HepG2 (cell line): ENCODE data around the gene PIGN. TPM values are rescaled to one million over a fixed set of nuclear protein-coding genes. Genes with fewer than 3 reads are reported as not detected.

Source experiments
- ATAC-seq: fragments of 200-7000 bp; cut with Tn5 transposase; 3 replicates; pipeline ENCODE4 v1.9.1; 2020; ENCODE audit warnings: mild to moderate bottlenecking, moderate library complexity
- BruUV-seq: library from RNA; stranded (reverse); fragments of 400-500 nt; replicated peaks from 2 replicates; lab custom pipeline; 2021; lab: Mats Ljungman, UMichigan
- CTCF ChIA-PET: fragments of 300-600 bp; formaldehyde crosslinking; extraction: SDS; loops from one replicate; lab custom pipeline; 2021; ENCODE audit warnings: low total read pairs, inconsistent platforms, low intra/inter-chr PET ratio; lab: Yijun Ruan, JAX
- POLR2A ChIA-PET: fragments of 350-600 bp; sonication (Branson Sonifier 250); formaldehyde crosslinking; loops from one replicate; lab custom pipeline; 2020; ENCODE audit warnings: antibody characterized with exemption, inconsistent platforms; lab: Yijun Ruan, JAX
- DNase-seq: peaks from one replicate; pipeline ENCODE4 v3.0.0-alpha.2; 2015; ENCODE audit warnings: low spot score
- FAIRE-seq: peaks from 3 replicates; lab custom pipeline; 2011; peaks lifted over from hg19 to GRCh38; lab: Jason Lieb, UNC
- H2AFZ ChIP-seq: one replicate; pipeline ENCODE4 v1.6.1; 2011; ENCODE audit warnings: low read length, inconsistent platforms
- H3K27ac ChIP-seq: fragments of 300-600 bp; 3 replicates; pipeline ENCODE4 v1.8.0; 2011; ENCODE audit warnings: mixed run types, mild to moderate bottlenecking, mixed read lengths, low read length, inconsistent platforms; ENCODE audit not compliant: insufficient read depth; ENCODE audit errors: extremely low read length
- H3K27me3 ChIP-seq, 2 experiments: fragments of 200-600 bp in 1 of 2; 2 replicates in 1 of 2; 3 replicates in 1 of 2; pipeline versions ENCODE4 v1.6.0 to v1.8.0; 2011; ENCODE audit warnings: low read length in 2 of 2, mild to moderate bottlenecking in 2 of 2, moderate library complexity in 2 of 2, inconsistent platforms in 1 of 2; ENCODE audit not compliant: insufficient read depth in 2 of 2, control insufficient read depth in 1 of 2
- H3K36me3 ChIP-seq, 2 experiments: fragments of 200-600 bp in 1 of 2; replicated peaks in 1 of 2; 2 replicates in 1 of 2; 3 replicates in 1 of 2; pipeline versions ENCODE4 v1.5.1 to v1.8.0; 2011; ENCODE audit warnings: low read length in 2 of 2, inconsistent platforms in 1 of 2; ENCODE audit not compliant: insufficient read depth in 2 of 2, control insufficient read depth in 1 of 2
- H3K4me1 ChIP-seq: 2 replicates; pipeline ENCODE4 v1.5.1; 2012; ENCODE audit warnings: low read length, inconsistent platforms; ENCODE audit not compliant: insufficient read depth
- H3K4me2 ChIP-seq: 2 replicates; pipeline ENCODE4 v1.6.0; 2011; ENCODE audit warnings: low read depth, low read length, inconsistent platforms
- H3K4me3 ChIP-seq, 3 experiments: fragments of 200-600 bp in 1 of 3; sonication (generic), shearing (Covaris generic) in 1 of 3; replicated peaks in 1 of 3; 2 replicates each; pipeline ENCODE4 v1.5.1; 2011 to 2016; ENCODE audit warnings: low read length in 3 of 3, inconsistent platforms in 2 of 3, low read depth in 2 of 3, mild to moderate bottlenecking in 2 of 3, control low read depth in 1 of 3, mixed read lengths in 1 of 3; ENCODE audit not compliant: insufficient read depth in 1 of 3
- H3K79me2 ChIP-seq: one replicate; pipeline ENCODE4 v1.6.1; 2011; ENCODE audit warnings: low read length, inconsistent platforms; ENCODE audit not compliant: insufficient read depth
- H3K9ac ChIP-seq: 2 replicates; pipeline ENCODE4 v1.6.0; 2011; ENCODE audit warnings: mild to moderate bottlenecking, low read depth, low read length, inconsistent platforms; ENCODE audit not compliant: insufficient read depth
- H3K9me3 ChIP-seq: 2 replicates; pipeline ENCODE4 v1.5.1; 2012; ENCODE audit warnings: mild to moderate bottlenecking, low read length
- H4K20me1 ChIP-seq: 2 replicates; pipeline ENCODE4 v1.6.0; 2011; ENCODE audit warnings: inconsistent platforms, mild to moderate bottlenecking, low read length, moderate library complexity; ENCODE audit not compliant: insufficient read depth
- CCAR2 ChIP-seq: fragments of 200-400 bp; formaldehyde crosslinking; optimal IDR thresholded peaks from 2 replicates; pipeline ENCODE3; 2018; ENCODE audit warnings: low read depth, mild to moderate bottlenecking, low read length, moderate library complexity
- CTCF ChIP-seq: sonication (generic); formaldehyde crosslinking; IDR thresholded peaks from 2 replicates; pipeline ENCODE4 v1.5.0; 2020; ENCODE audit warnings: mild to moderate bottlenecking, missing genetic modification reagents, moderate library complexity
- PATZ1 ChIP-seq: sonication (generic); formaldehyde crosslinking; IDR thresholded peaks from 2 replicates; pipeline ENCODE4 v1.4.0; 2020; ENCODE audit warnings: missing genetic modification reagents
- PPARG ChIP-seq: conservative IDR thresholded peaks from 2 replicates; pipeline ENCODE4 v1.6.1; 2016; ENCODE audit warnings: missing biosample characterization, missing genetic modification reagents
- ZNF652 ChIP-seq: IDR thresholded peaks from 2 replicates; pipeline ENCODE4 v1.6.1; 2016; ENCODE audit warnings: low read depth, borderline replicate concordance
- ZNF660 ChIP-seq: sonication (generic); formaldehyde crosslinking; IDR thresholded peaks from 2 replicates; pipeline ENCODE4 v1.5.1; 2020; ENCODE audit warnings: mild to moderate bottlenecking, low read depth, missing genetic modification reagents, borderline replicate concordance
- ZNF7 ChIP-seq: IDR thresholded peaks from 2 replicates; pipeline ENCODE4 v1.6.1; 2016; ENCODE audit warnings: missing biosample characterization, missing genetic modification reagents
- WGBS: methylation state at CpG from one replicate; pipeline ENCODE4 v1.1.6; 2017; ENCODE audit warnings: low lambda C conversion rate; 5-methylcytosine and 5-hydroxymethylcytosine counted together
- in situ Hi-C: cut with HindIII; loops from 2 replicates; pipeline ENCODE4 v1.10.0; 2017; ENCODE audit warnings: low pct_unique_long_range_greater_than_20kb; ENCODE audit not compliant: extremely low pct_ligation_motif_present
- intact Hi-C: fragments of 100-400 bp; cut with micrococcal nuclease; formaldehyde crosslinking; loops from one replicate; pipeline ENCODE4 v1.10.0; 2022; ENCODE audit not compliant: unreplicated experiment
- polyA plus RNA-seq, 8 experiments: library from polyadenylated mRNA; depleted of rRNA in 3 of 8; stranded (reverse) in 7 of 8; unstranded in 1 of 8; fragments of >200 nt; fragmentation: Illumina TruSeq in 4 of 8; extraction: Trizol in 4 of 8; gene quantifications; 2 replicates each; pipeline versions ENCODE4 v1.2.1 to v1.2.3, GENCODE V29; 2011 to 2016; ENCODE audit warnings: low read depth in 4 of 8, missing spikeins in 1 of 8, mixed read lengths in 1 of 8; ENCODE audit not compliant: insufficient read depth in 1 of 8
- total RNA-seq, 5 experiments: library from RNA; depleted of rRNA; stranded (reverse); fragments of >200 nt; fragmentation: Illumina TruSeq; extraction: Trizol; gene quantifications; 2 replicates each; pipeline ENCODE4 v1.2.3, GENCODE V29; 2016; ENCODE audit warnings: low read depth in 1 of 5
- TF ChIP-seq, protein P1 (sequence below): sonication (generic); formaldehyde crosslinking; IDR thresholded peaks from 2 replicates; pipeline ENCODE4 v1.8.0; 2022; ENCODE audit warnings: mild to moderate bottlenecking, missing genetic modification reagents, borderline replicate concordance

PIGN gene
- total and polyA plus RNA-seq, 2 of the 13 experiments (the other 11 are each of a cell fraction or from before 2014, with no cell fraction given): 15.5 to 33.6 TPM

- no peak overlapping the region for H3K4me2 ChIP-seq
- in situ Hi-C loops: no loop called here
- no peak for TF ChIP-seq CCAR2
- TF ChIP-seq CTCF (CRISPR knock-in tag): peak; percentile 39; the same call in 1 of the 2 replicates
- TF ChIP-seq, all 625 proteins: peak for 1
- Histone ChIP-seq H3K36me3 (no peaks in the 10 kb centered on the region; a peak in 1 of 5 replicates), H3K4me1 (peaks cover 16% of the 10 kb centered on the region), H3K9ac (no peak overlapping the region), H2AFZ (no peak overlapping the region), H3K79me2 (peaks cover 91% of the 10 kb centered on the region), H3K9me3 (no peaks in the 10 kb centered on the region), H3K27ac (no peak overlapping the region), H3K27me3 (no peaks in the 10 kb centered on the region), H4K20me1 (no peaks in the 10 kb centered on the region), H3K4me3 (no peak overlapping the region)
- no TSS peak for BruUV-seq
- WGBS: 74% methylated on average over 7 of the region's 7 CpGs
- CTCF ChIA-PET: interaction anchor here (1.1 kb wide), 1 partner anchor 11 kb away, joined by 3 read pairs; no protein-coding TSS in a partner anchor
- intact Hi-C loops: no loop called here
- no peak for ATAC-seq
- no peak for DNase-seq
- POLR2A ChIA-PET: no interaction called here
- FAIRE-seq: no peak
Measured at GRCh38 chr18:62196079-62196478, 9.2 kb upstream of the PIGN start.

GRCh38 chr18:62189208-62189607 is 2.4 kb upstream of the PIGN start:
- H3K9me3 ChIP-seq: no peaks in the 10 kb centered on the region
- 0 out of 2 replicates have a peak, but pooled peaks cover 3% of the 10 kb centered on the region for H4K20me1 ChIP-seq
- no TSS peak for BruUV-seq
- ChIA-PET POLR2A (no interaction called here), CTCF (no interaction called here)
- 25% methylated on average over 2 of the region's 2 CpGs for WGBS
- in situ Hi-C loops (loop anchor here (5.0 kb wide), 1 partner anchor 53 kb away; no protein-coding TSS in a partner anchor), intact Hi-C loops (loop anchor here (10.0 kb wide), 2 partner anchors 336 to 396 kb away; partner anchors contain the start of gene ZCCHC2)
- peaks cover 44% of the 10 kb centered on the region for H3K4me1 ChIP-seq
- TF ChIP-seq PATZ1 (no peak), PPARG (CRISPR knock-in tag) (0 out of 2 replicates have a peak, but pooled peaks have one; percentile 29), ZNF652 (peak; percentile 63), ZNF7 (CRISPR knock-in tag) (peak; percentile 89), ZNF660 (no peak)
- TF ChIP-seq, protein P1, sequence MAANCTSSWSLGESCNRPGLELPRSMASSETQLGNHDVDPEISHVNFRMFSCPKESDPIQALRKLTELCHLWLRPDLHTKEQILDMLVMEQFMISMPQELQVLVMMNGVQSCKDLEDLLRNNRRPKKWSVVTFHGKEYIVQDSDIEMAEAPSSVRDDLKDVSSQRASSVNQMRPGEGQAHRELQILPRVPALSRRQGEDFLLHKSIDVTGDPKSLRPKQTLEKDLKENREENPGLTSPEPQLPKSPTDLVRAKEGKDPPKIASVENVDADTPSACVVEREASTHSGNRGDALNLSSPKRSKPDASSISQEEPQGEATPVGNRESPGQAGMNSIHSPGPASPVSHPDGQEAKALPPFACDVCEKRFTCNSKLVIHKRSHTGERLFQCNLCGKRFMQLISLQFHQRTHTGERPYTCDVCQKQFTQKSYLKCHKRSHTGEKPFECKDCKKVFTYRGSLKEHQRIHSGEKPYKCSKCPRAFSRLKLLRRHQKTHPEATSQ (CRISPR knock-in tag): no peak
- FAIRE-seq: no peak
- no peaks in the 10 kb centered on the region for H3K36me3 ChIP-seq
- no peak overlapping the region for H3K27ac ChIP-seq
- H3K27me3 ChIP-seq: no peaks in the 10 kb centered on the region; a peak in 1 of 5 replicates
- peak overlapping the region; percentile 84 to 99 (median 97); a peak in 5 of 6 replicates for H3K4me3 ChIP-seq
- peaks cover 86% of the 10 kb centered on the region for H3K79me2 ChIP-seq
- no peak for ATAC-seq
- no peak for DNase-seq
- H2AFZ ChIP-seq: no peak overlapping the region
- peak overlapping the region; percentile 81 for H3K9ac ChIP-seq
- peak overlapping the region; percentile 72 for H3K4me2 ChIP-seq
